Thoracic aorta (tissue), 2 donors: Measurements from ENCODE around the gene UBL3. TPM values are rescaled to one million over a fixed set of nuclear protein-coding genes. Genes with fewer than 3 reads are reported as not detected.

ENCODE experiments used
- ATAC-seq: fragments of 150-250 bp; one replicate; pipeline ENCODE4 v1.8.0; 2017; ENCODE audit warnings: low read depth; ENCODE audit not compliant: insufficient number of reproducible peaks, low FRiP score
- DNase-seq: peaks from one replicate; pipeline ENCODE4 v3.0.0-alpha.2; 2020; ENCODE audit warnings: low spot score
- H3K27ac ChIP-seq, 2 donors: fragments of 200-600 bp; sonication (generic); 1 replicate in 1 of 2; 2 replicates in 1 of 2; pipeline ENCODE4 v1.5.1; 2016; ENCODE audit warnings: mild to moderate bottlenecking in 2 of 2, moderate library complexity in 2 of 2
- H3K27me3 ChIP-seq: fragments of 200-600 bp; sonication (generic); replicated peaks from 2 replicates; pipeline ENCODE4 v1.6.0; 2016; ENCODE audit warnings: mild to moderate bottlenecking; ENCODE audit not compliant: insufficient read depth
- H3K36me3 ChIP-seq: fragments of 200-600 bp; sonication (generic); one replicate; pipeline ENCODE4 v1.5.1; 2016
- H3K4me1 ChIP-seq, 2 donors: fragments of 200-600 bp; sonication (generic); 1 replicate in 1 of 2; 2 replicates in 1 of 2; pipeline versions ENCODE4 v1.5.1 to v1.6.0; 2016; ENCODE audit warnings: low read depth in 2 of 2, mild to moderate bottlenecking in 1 of 2; ENCODE audit not compliant: control insufficient read depth in 1 of 2
- H3K4me3 ChIP-seq: fragments of 200-600 bp; sonication (generic); 2 replicates; pipeline ENCODE4 v1.5.1; 2016; ENCODE audit warnings: mild to moderate bottlenecking
- H3K9me3 ChIP-seq: fragments of 200-600 bp; sonication (generic); 2 replicates; pipeline ENCODE4 v1.5.1; 2016
- total RNA-seq, 2 donors: library from RNA; depleted of rRNA; stranded (reverse); fragments of >200 nt; gene quantifications; one replicate each; pipeline versions ENCODE4 v1.1.0 to v1.2.3, GENCODE V29; 2016
- TF ChIP-seq, protein P1 (sequence below): fragments of 200-600 bp; sonication (generic); IDR thresholded peaks from one replicate; pipeline ENCODE4 v1.5.1; 2019; ENCODE audit warnings: antibody characterized with exemption

UBL3 gene
- total RNA-seq, 2 donors from 2014 or later: 24.4 to 32.6 TPM

DNA sequence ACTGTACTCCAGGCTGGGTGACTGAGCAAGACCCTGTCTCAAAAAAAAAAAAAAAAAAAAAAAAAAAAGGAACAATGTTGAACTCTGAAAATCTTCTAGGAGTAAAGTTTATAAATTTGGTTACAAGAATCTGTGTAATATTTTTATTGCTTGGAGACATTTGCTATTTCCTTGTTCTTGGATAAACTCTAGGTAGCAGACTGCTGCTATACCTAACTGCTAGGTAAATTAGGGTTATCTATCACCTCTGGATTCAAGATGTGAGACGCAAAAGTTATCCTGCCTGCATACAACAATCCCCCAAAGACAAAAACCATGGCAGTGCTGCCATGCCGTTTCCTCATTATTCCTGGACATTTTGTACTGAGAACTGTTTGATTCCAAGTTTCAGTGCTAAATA lies 33.7 kb downstream of the UBL3 start:
- TF ChIP-seq, protein P1, sequence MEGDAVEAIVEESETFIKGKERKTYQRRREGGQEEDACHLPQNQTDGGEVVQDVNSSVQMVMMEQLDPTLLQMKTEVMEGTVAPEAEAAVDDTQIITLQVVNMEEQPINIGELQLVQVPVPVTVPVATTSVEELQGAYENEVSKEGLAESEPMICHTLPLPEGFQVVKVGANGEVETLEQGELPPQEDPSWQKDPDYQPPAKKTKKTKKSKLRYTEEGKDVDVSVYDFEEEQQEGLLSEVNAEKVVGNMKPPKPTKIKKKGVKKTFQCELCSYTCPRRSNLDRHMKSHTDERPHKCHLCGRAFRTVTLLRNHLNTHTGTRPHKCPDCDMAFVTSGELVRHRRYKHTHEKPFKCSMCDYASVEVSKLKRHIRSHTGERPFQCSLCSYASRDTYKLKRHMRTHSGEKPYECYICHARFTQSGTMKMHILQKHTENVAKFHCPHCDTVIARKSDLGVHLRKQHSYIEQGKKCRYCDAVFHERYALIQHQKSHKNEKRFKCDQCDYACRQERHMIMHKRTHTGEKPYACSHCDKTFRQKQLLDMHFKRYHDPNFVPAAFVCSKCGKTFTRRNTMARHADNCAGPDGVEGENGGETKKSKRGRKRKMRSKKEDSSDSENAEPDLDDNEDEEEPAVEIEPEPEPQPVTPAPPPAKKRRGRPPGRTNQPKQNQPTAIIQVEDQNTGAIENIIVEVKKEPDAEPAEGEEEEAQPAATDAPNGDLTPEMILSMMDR: no peak
- Histone ChIP-seq H3K4me1 (peaks cover 33 to 44% of the 10 kb centered on the region in 2 donors), H3K9me3 (no peaks in the 10 kb centered on the region), H3K36me3 (no peaks in the 10 kb centered on the region), H3K4me3 (no peak overlapping the region), H3K27me3 (no peaks in the 10 kb centered on the region), H3K27ac (no peak overlapping the region)
- ATAC-seq: no peak
- no peak for DNase-seq

DNA sequence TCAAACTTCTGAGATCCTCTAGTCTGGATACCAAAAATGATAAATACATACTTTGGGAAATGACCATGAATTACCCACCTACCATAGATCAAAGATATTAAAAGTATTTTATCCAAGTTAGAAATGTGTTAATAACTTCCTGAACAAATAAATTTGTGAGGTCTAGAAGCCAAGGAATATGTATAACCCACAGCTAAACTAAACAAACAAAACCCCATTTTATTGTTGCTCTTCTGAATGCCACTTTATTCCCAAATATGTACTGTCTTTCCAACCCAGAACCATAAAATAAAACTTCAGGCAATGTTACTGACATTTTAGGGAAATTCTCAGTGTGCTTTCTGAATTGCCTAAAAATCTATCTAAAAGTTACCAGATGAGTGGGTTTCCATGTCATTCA lies 35.1 kb downstream of the UBL3 start:
- no peaks in the 10 kb centered on the region for H3K9me3 ChIP-seq
- TF ChIP-seq, protein P1: no peak
- H3K27me3 ChIP-seq: no peaks in the 10 kb centered on the region
- no peak overlapping the region for H3K27ac ChIP-seq
- H3K4me3 ChIP-seq: no peak overlapping the region
- DNase-seq (no peak), ATAC-seq (no peak)
- no peaks in the 10 kb centered on the region for H3K36me3 ChIP-seq
- H3K4me1 ChIP-seq: peaks cover 37 to 51% of the 10 kb centered on the region in 2 donors

- H3K27ac ChIP-seq: no peak overlapping the region
- DNase-seq (no peak), ATAC-seq (no peak)
- H3K27me3 ChIP-seq: no peaks in the 10 kb centered on the region
- no peak overlapping the region for H3K4me3 ChIP-seq
- no peaks in the 10 kb centered on the region for H3K36me3 ChIP-seq
- TF ChIP-seq, protein P1: no peak
- H3K4me1 ChIP-seq: peaks cover 18 to 51% of the 10 kb centered on the region in 2 donors
- H3K9me3 ChIP-seq: no peaks in the 10 kb centered on the region
Observed at GRCh38 chr13:29810898-29811297, 39.5 kb downstream of the UBL3 start.

- H3K9me3 ChIP-seq: no peaks in the 10 kb centered on the region
- no peak overlapping the region for H3K27ac ChIP-seq
- ATAC-seq (no peak), DNase-seq (no peak)
- TF ChIP-seq, protein P1: no peak
- no peak overlapping the region for H3K4me3 ChIP-seq
- no peaks in the 10 kb centered on the region for H3K36me3 ChIP-seq
- H3K4me1 ChIP-seq: peaks cover 16 to 45% of the 10 kb centered on the region in 2 donors
- H3K27me3 ChIP-seq: no peaks in the 10 kb centered on the region
Observed at GRCh38 chr13:29810145-29810742, 40.2 kb downstream of the UBL3 start.

GRCh38 chr13:29808264-29808663 lies 42.2 kb downstream of the UBL3 start:
- Histone ChIP-seq H3K36me3 (no peaks in the 10 kb centered on the region), H3K4me1 (peaks cover 16 to 40% of the 10 kb centered on the region in 2 donors), H3K9me3 (no peaks in the 10 kb centered on the region), H3K27ac (no peak overlapping the region), H3K4me3 (no peak overlapping the region), H3K27me3 (no peaks in the 10 kb centered on the region)
- TF ChIP-seq, protein P1: no peak
- DNase-seq (no peak), ATAC-seq (no peak)
